GM19025 (cell line): ENCODE measurements around the gene DCBLD2.
A peak's percentile ranks its signal among the peaks of the same experiment; 100 is the strongest.

Source experiments
- ATAC-seq: cut with Tn5 transposase; IDR thresholded peaks from one replicate; pipeline ENCODE4 v1.9.1; 2021; ENCODE audit warnings: mild to moderate bottlenecking, low read depth, moderate library complexity; ENCODE audit not compliant: unreplicated experiment

The DCBLD2 gene

GRCh38 chr3:98901392-98902350 lies at the start of gene DCBLD2:
Gene DCBLD2, minus strand, starts transcription at chr3:98901695. Its CDS starts 369 bp downstream, at chr3:98901326.
- peak; percentile 99 for ATAC-seq

DNA sequence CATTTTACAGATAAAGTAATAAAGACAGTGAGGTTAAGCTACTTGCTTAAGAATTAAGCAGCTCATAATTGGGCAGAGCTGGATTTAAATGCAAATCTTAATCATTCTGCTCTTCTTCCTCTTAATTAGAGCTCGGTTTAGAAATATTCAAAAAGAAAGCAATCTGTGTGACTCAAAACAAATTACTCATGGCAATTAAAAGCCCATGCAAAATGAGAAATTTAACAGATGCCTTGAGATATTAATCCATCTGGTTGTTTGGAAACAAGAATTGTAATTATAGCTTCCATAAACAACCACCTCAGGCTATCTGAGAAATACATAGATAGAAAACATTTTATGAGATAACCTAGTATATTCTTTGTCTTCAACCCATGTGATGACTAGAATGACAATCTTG lies 44.2 kb upstream of the DCBLD2 start:
- ATAC-seq = no peak

DNA sequence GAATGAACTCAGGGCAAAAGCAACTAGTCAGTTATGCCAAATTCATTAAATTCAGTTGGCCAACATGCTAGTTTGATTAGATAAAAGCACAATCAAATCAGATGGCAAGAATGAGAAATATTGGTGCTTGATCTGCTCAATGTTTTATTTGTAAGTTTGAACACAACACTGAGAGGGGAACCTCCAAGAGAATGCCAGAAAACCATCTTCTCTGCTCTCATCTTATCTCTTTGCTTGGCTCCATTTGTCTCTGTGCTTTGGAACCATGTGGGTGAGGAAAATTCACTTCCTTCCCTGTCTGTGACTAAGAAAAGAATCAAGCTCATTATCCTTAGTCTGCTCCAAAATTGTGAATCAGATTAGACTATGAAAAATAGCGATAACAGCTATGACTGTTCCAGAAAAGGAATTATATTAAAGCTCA lies 43.6 kb upstream of the DCBLD2 start:
- no peak for ATAC-seq

DNA sequence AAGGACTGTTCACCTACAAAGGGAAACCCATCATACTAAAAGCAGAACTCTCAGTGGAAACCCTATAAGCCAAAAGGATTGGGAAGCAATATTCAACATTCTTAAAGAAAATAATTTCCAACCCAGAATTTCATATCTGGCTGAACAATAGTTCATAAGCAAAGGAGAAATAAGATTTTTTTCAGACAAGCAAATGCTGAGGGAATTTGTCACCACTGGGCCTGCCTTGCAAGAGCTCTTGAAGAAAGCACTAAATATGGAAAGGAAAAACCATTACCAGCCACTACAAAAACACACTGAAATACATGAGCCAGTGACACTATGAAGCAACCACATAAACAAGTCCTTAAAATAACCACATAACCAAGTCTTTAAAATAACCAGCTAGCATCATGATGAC lies 28.9 kb upstream of the DCBLD2 start:
- ATAC-seq = no peak

DNA sequence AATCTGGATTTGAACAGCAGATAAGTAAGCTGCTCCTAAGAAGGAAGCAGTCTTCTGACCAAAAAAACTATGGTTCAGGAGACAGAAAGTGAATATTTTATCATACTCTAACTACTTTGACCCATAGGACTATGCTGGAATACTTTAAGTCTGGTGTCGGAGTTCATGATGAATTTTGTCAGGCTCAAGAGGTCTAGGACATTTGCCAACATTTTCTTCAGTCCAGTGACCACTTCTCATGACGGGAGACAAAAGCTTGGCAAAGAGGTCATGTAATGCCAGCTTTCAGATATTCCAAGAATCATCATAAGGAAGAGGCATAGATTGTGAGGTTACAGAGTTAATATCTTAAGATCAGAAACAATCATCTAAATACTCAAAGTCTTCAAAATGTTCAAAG lies 20.5 kb upstream of the DCBLD2 start:
- ATAC-seq = no peak

DNA sequence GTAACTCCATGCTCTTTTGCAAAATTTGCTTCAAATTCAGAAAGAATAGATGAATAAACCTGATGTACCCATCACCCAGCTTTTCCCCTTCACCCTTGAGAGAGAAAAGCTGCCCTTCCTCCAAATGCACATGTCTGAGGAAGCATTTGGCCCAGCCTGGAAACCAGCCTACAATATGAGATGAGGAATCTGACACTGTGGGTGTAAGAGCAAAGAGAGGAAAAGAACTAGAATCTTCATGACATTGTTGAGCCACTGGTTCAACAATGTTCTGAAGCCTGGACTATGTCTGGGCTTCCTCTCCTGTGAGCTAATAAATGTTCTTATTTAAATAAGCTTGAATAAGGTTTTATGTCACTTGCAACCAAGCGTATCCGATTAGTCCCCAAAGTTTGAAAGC lies 18.7 kb upstream of the DCBLD2 start:
- ATAC-seq = no peak

DNA sequence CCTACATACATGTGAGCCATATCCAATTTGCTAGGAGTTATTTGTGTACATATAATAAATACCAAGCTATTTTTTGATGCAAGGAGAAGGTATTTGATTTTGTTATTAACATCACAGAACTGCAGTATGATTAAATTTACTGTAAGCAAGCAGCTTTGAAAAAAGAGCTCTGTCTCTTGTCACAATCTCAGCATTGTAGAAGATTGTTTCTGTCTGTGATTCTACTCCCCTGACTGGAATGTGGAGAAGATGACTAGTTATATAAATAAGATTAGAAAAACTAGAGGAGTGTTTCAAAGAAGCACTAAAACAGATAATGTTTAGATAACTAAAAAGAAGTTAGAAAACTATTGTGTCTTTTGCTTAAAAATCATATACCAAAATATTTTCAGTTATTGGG lies 17.1 kb upstream of the DCBLD2 start:
- no peak for ATAC-seq

DNA sequence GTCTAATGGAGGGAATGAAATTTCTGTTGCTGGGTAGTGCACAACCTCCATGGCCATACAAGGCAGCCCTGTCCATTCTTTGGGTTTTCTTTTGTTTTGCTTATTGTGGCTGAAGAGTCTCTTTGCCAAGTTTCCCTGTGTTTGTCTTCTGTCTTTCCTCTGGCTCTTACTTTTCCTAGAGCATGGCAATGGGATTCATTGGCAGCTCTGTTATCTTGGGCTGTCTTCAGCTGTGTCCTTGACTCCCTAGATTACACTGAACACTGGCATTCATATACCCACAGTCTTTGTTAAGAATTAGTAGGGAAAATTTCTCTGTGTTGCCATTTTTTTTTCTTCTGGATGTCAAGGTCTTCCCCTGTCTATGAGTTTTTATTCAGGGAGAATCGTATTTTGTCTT lies 16.1 kb upstream of the DCBLD2 start:
- ATAC-seq = no peak

DNA sequence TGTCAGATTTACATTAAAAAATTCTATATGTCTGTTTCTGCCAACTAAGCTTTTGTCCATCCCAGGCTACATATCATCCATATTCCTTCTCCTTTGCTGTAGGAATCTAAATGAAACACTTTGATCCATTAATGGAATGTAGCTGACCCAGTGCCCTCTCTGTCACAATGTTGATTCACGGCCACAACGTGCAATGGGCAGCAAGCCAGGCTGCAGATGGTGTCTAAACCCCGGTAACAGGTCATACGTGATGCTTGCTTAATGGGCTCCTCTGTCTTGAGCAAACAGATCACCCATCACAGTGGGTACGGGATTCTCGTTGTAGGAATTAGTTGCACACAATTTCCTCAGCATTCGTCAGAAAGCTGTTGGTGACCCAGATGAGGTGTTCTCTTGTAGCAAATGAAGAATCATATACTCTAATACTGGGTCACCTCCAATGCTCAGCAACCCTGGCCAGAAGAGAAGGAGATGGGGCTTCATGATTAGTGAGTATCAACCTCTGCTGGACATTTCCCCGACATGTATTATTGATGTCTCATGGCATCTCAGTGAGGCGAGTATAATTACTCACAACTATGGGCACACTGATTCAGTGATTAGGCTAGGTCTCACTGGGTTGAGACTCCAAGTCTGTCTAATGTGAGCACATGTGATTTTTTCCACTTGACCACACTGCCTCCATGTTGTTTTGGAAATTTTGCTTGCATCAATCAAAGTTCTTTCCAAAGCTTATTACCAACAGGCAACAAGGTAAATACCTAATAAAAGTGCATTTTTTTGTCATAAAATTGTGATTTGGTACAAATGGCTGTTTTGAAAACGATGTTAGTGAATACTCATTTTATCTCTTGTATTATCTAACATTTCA lies 12.9 kb upstream of the DCBLD2 start:
- ATAC-seq = no peak

GRCh38 chr3:98912448-98912847 lies 11.0 kb upstream of the DCBLD2 start:
- ATAC-seq = no peak

DNA sequence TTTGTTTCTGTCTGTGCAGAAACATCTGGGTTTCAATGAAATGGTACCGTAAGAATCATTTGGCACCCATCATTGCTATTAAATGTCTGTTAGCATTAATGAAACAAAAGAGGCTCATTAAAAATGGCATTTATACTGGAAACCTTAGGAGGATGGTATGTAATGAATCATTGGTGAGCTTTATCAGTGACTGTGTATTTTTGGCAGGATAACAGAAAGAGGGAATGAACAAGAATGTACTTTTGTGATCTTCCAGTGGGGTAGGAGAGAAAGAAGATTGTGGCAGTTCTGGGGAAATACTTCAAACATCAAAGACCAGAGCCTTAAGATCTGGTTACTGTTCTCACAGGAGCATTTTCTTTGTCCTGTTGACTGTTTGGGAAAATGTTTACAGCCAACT lies 4.7 kb upstream of the DCBLD2 start:
- no peak for ATAC-seq

GRCh38 chr3:98903705-98904481 lies 2.4 kb upstream of the DCBLD2 start:
- ATAC-seq = no peak

- no peak for ATAC-seq
Observed at GRCh38 chr3:98903099-98903498, 1.6 kb upstream of the DCBLD2 start.

DNA sequence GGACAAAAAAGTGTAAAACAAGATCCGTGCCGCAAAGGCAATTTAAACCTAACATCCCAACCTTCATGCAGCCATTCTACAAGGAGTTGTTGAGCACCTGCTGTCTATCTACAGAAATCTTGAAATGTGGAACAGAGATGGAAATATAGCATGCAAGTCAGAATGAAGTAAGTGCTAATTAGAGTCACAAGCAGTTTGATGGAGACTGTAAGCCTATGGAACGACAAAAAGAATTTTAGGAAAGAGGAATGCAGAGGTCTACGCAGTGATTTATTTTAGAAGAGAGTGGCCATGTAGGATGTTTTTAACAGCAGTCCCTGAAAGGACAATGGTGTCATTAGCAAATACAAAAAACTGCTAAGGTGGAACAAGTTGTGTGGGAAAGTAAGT lies 851 bp upstream of the DCBLD2 start:
- no peak for ATAC-seq

GRCh38 chr3:98901119-98901391 lies 440 bp downstream of the DCBLD2 start:
- peak; percentile 20 for ATAC-seq

DNA sequence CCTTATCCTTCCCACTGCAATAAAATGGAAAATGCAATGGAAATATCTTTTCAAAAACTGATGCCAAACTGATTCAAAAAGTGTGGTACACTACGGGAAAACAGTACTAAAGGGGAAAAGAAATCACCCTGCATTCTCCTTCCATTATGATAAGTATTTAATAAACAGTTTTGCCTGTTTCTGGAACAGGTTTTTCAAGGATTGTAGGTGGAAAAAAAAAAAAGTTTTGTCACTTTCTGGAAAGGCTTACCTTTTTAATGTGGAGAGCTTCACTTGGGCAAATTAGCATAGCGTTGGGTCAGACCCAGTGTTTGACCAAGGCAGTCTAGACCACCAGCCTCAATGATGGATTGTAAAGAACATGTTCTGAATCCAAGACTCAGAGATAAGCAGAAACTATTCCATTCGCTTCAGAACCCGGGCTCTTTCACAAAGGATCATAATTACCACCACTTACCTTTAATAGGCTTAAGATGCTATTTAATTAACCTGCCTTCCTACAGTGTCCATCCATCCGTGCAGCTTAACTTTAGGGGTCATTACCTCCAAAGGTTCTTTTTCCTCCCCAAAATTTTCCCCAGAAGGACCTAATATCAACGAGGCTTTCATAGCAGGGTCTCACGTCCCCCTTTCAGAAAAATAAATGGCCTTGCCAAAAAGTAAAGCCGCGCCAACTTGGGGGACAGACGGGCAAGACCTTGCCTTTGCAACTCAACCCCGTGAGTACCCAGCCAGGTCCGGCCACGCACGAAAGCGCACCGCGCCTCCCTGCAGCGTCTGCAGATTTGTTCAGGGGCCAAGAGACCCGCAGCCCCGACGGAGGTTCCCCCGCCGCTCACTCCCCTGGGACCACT lies 1.0 kb downstream of the DCBLD2 start:
- no peak for ATAC-seq

GRCh38 chr3:98897701-98898100 lies 3.8 kb downstream of the DCBLD2 start:
- ATAC-seq = no peak

DNA sequence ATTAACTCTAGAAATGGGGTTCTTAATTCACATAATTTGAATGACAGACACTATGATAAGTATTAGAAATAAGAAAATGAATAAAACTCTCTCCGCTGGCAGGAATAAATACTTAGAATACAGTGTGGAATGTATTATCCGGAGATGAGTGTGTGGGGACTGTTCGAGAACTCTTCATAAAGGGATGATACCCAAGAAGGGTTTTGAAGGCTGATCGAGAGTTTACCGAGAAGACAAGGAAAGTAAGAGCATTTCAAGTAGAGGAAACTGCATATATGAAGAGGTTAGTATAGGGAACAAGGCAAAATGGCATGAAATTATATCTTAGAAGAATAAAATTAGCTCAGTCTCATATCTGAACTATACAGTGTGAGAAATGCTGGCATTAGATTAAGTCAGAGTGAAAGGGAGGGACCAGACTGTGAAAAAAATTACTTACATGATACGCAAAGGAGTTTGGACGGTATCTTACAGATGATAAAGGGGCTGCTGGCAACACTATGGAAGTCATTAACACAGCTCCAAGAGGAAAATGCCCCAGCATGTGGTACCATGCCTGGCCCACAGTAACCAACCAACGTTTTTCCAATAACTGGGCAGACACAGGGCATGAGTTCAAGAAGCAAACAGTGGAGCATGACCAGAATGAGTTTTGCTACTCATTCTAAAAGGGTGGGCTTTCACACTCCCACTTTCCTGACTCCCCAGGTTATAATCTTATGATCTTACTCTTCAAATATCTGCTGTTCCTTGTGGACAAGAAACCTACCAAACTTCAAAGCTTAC lies 6.5 kb downstream of the DCBLD2 start:
- ATAC-seq = no peak

- no peak for ATAC-seq
Observed at GRCh38 chr3:98893740-98894139, 7.8 kb downstream of the DCBLD2 start.
